HG03025 (cell line): ENCODE measurements around the gene RFTN1.

ENCODE experiments used
- ATAC-seq: cut with Tn5 transposase; IDR thresholded peaks from one replicate; pipeline ENCODE4 v1.9.1; 2021; ENCODE audit warnings: mild to moderate bottlenecking, moderate library complexity; ENCODE audit not compliant: unreplicated experiment, low FRiP score

The RFTN1 gene

GRCh38 chr3:16297997-16298885 is 215.3 kb downstream of the RFTN1 start:
- no peak for ATAC-seq

GRCh38 chr3:16295298-16295890 is 218.1 kb downstream of the RFTN1 start:
- ATAC-seq, result no peak

- no peak for ATAC-seq
These were observed 218.7 kb downstream of the RFTN1 start for GRCh38 chr3:16294844-16295243.

GRCh38 chr3:16290827-16291196 is 222.7 kb downstream of the RFTN1 start:
- ATAC-seq, result no peak

GRCh38 chr3:16290007-16290826 is 223.3 kb downstream of the RFTN1 start:
- no peak for ATAC-seq

GRCh38 chr3:16289144-16289889 is 224.2 kb downstream of the RFTN1 start:
- no peak for ATAC-seq

GRCh38 chr3:16288664-16289063 is 224.8 kb downstream of the RFTN1 start:
- ATAC-seq, result no peak

GRCh38 chr3:16286751-16287543 is 226.6 kb downstream of the RFTN1 start:
- ATAC-seq, result no peak

- no peak for ATAC-seq
These were observed 227.3 kb downstream of the RFTN1 start for GRCh38 chr3:16286161-16286560.

- no peak for ATAC-seq
These were observed 228.9 kb downstream of the RFTN1 start for GRCh38 chr3:16284633-16285032.

- ATAC-seq, result no peak
These were observed 232.8 kb downstream of the RFTN1 start for GRCh38 chr3:16280671-16281070.

- no peak for ATAC-seq
These were observed 234.3 kb downstream of the RFTN1 start for GRCh38 chr3:16279010-16279801.

GRCh38 chr3:16277471-16277870 is 236.0 kb downstream of the RFTN1 start:
- ATAC-seq, result no peak

- no peak for ATAC-seq
These were observed 239.6 kb downstream of the RFTN1 start for GRCh38 chr3:16273867-16274266.

- no peak for ATAC-seq
These were observed 240.9 kb downstream of the RFTN1 start for GRCh38 chr3:16272588-16272987.

GRCh38 chr3:16270855-16271254 is 242.6 kb downstream of the RFTN1 start:
- no peak for ATAC-seq

- ATAC-seq, result no peak
These were observed 246.8 kb downstream of the RFTN1 start for GRCh38 chr3:16266714-16267113.
